SJCRH30 (cell line): Measurements from ENCODE around the gene ITPKB. TPM values are rescaled to one million over a fixed set of nuclear protein-coding genes. Genes with fewer than 3 reads are reported as not detected.

Experiments
- DNase-seq, 2 experiments: peaks; one replicate each; pipeline ENCODE4 v3.0.0-alpha.2; 2015 to 2020
- H3K27ac ChIP-seq: fragments of 250-450 bp; sonication (Bioruptor Pico); 2 replicates; pipeline ENCODE4 v1.5.1; 2020; ENCODE audit warnings: mild to moderate bottlenecking, moderate library complexity
- H3K27me3 ChIP-seq: fragments of 250-450 bp; sonication (Bioruptor Pico); 2 replicates; pipeline ENCODE4 v1.5.1; 2020; ENCODE audit warnings: mild to moderate bottlenecking, moderate library complexity
- H3K36me3 ChIP-seq: fragments of 250-450 bp; sonication (Bioruptor Pico); 2 replicates; pipeline ENCODE4 v1.5.1; 2020; ENCODE audit warnings: mild to moderate bottlenecking, moderate library complexity
- H3K4me1 ChIP-seq: fragments of 250-450 bp; sonication (Bioruptor Pico); 2 replicates; pipeline ENCODE4 v1.5.1; 2020; ENCODE audit warnings: mild to moderate bottlenecking, moderate library complexity
- H3K4me3 ChIP-seq: fragments of 250-450 bp; sonication (Bioruptor Pico); 2 replicates; pipeline ENCODE4 v1.5.1; 2020; ENCODE audit warnings: mild to moderate bottlenecking, moderate library complexity
- H3K9me3 ChIP-seq: fragments of 250-450 bp; sonication (Bioruptor Pico); replicated peaks from 2 replicates; pipeline ENCODE4 v1.5.1; 2020; ENCODE audit warnings: mild to moderate bottlenecking, moderate library complexity
- total RNA-seq: library from RNA; depleted of rRNA; stranded (reverse); fragments of >200 nt; shearing (Covaris generic); gene quantifications from 2 replicates; pipeline ENCODE4 v1.2.3, GENCODE V29; 2014; rRNA removed

Gene ITPKB
- total RNA-seq, result 22.5 and 23.2 TPM in 2 replicates

DNA sequence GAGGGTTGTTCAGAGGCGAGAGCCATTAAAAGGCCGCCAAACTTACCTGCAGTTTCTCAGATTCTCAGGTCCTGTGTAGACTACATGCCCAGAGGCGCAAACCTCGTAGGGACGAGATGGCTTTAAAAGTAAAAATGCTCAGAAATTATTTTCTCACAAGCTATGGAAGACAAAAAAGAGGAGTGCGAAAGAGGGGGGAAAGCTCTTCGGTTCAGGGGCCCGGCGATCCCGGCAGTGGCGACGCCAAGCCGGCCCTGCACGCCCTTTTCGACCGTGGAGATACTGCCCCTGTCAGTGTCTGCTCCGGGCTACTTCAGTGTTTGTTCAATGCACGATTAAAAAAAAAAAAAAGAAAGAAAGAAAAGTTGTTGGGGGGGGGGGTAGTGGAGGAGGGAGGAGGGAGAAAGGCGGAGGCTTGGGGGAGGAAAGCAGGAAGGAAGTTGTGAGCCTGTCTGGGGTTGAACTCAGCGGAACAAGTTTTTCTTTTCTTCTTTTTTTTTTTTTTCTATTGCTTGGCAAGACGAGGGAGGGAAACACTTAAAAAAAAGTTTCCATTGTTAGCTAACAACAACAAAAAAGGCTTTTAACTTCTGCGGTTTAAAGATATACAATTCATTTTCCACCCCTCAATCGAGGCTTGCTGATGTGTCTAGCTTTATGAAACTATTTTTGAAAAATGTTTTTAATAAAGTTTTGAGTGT is at the start of gene ITPKB:
ITPKB (minus strand) TSS at position 288 of the 701 bp plus-strand sequence. CDS start 1,824 bp downstream, outside the sequence.
- H3K4me3 ChIP-seq, result peak within 1 kb of the TSS; percentile 90
- DNase-seq, result peak; percentile 64 to 76
- H3K9me3 ChIP-seq, result peaks cover 11% of the 10 kb centered on the region
- peaks cover 7% of the 10 kb centered on the region; the same call in 1 of the 2 replicates for H3K4me1 ChIP-seq
- no peaks in the 10 kb centered on the region for H3K27me3 ChIP-seq
- peaks cover 25% of the 10 kb centered on the region for H3K36me3 ChIP-seq
- peak within 1 kb of the TSS; percentile 90 for H3K27ac ChIP-seq

DNA sequence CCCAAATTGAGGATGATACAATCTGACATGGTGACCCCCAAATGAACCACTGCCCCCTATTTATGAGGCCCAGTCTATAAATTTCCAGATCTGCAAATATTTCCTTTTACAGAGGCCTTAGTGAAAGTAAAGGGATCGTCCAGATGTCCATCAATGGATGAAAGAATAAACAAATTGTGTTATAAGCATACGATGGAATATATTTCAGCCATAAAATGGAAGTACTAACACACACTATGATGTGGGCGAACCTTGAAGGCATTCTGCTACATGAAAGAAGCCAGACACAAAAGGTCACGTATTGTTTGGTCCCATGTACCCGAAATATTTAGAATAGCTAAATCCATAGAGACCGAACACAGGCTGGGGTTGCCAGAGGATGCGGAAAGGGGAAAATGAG is 48.6 kb upstream of the ITPKB start:
- H3K27me3 ChIP-seq, result no peaks in the 10 kb centered on the region
- DNase-seq, result no peak
- no peak overlapping the region for H3K4me3 ChIP-seq
- no peaks in the 10 kb centered on the region for H3K36me3 ChIP-seq
- H3K4me1 ChIP-seq, result peaks cover 29% of the 10 kb centered on the region
- H3K9me3 ChIP-seq, result peaks cover 4% of the 10 kb centered on the region; the same call in 1 of the 2 replicates
- H3K27ac ChIP-seq, result no peak overlapping the region

DNA sequence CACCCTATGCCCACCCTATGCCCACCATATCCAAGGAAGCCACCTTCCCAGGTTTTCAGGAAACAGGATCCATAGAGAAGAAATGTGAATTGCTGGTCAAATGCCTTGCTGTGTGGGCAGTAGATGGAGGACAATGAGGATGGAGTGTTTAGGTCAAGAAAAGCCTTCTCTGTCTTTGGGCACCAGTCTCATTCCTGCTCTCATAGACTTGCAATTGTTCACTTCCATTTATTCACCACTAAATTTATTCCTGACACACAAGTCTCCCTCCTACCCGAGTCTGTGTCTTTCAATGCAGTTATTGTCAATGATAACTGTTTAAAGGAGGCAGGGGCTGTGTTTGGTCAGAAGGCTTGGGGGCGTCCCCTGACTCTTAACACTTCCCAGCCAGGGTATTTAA is 48.0 kb upstream of the ITPKB start:
- Histone ChIP-seq H3K36me3 (no peaks in the 10 kb centered on the region), H3K4me1 (peaks cover 35% of the 10 kb centered on the region), H3K4me3 (no peak overlapping the region), H3K9me3 (peaks cover under 1% of the 10 kb centered on the region; the same call in 1 of the 2 replicates), H3K27ac (no peak overlapping the region), H3K27me3 (no peaks in the 10 kb centered on the region)
- no peak for DNase-seq

DNA sequence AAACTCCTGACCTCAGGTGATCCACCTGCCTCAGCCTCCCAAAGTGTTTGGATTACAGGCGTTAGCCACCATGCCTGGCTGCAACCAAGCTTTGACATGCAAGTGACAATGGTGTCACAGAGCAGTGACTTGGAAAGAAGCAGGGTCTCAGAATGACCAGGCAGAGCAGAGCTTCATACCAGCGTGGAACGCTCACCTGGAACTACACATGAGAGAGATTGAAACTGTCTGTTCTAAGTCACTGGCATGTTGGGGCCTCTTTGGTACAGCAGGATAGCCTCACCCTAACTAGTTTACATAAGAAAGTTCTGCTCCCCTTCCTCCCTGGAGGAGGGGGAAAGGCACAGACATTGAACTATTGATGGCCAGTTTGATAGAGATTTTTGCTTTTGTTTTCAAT is 47.5 kb upstream of the ITPKB start:
- DNase-seq, result no peak
- Histone ChIP-seq H3K27me3 (no peaks in the 10 kb centered on the region), H3K4me1 (peaks cover 36% of the 10 kb centered on the region), H3K9me3 (no peaks in the 10 kb centered on the region), H3K4me3 (no peak overlapping the region), H3K36me3 (no peaks in the 10 kb centered on the region), H3K27ac (no peak overlapping the region)

DNA sequence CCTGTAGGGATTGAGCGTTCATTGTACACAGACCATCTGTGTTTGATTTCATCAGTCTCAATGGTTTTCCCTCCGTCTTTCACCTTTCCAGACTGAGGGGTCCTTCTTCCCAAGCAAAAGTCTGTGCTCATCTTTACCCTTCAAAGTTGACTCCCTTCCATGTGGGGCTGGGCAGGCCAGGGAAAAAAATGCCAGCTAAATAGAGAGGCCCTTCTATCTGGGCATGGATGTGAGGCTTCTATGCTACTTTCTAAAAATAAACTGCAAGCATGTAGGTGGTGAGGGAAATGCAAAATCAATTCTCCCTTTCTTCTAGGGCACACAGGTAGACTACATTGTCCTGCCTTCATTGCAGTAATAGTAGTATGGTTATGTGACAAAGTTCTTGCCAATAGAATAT is 46.7 kb upstream of the ITPKB start:
- peaks cover 36% of the 10 kb centered on the region for H3K4me1 ChIP-seq
- H3K27ac ChIP-seq, result no peak overlapping the region
- no peak overlapping the region for H3K4me3 ChIP-seq
- H3K27me3 ChIP-seq, result no peaks in the 10 kb centered on the region
- H3K9me3 ChIP-seq, result no peaks in the 10 kb centered on the region
- no peaks in the 10 kb centered on the region for H3K36me3 ChIP-seq
- DNase-seq, result no peak

DNA sequence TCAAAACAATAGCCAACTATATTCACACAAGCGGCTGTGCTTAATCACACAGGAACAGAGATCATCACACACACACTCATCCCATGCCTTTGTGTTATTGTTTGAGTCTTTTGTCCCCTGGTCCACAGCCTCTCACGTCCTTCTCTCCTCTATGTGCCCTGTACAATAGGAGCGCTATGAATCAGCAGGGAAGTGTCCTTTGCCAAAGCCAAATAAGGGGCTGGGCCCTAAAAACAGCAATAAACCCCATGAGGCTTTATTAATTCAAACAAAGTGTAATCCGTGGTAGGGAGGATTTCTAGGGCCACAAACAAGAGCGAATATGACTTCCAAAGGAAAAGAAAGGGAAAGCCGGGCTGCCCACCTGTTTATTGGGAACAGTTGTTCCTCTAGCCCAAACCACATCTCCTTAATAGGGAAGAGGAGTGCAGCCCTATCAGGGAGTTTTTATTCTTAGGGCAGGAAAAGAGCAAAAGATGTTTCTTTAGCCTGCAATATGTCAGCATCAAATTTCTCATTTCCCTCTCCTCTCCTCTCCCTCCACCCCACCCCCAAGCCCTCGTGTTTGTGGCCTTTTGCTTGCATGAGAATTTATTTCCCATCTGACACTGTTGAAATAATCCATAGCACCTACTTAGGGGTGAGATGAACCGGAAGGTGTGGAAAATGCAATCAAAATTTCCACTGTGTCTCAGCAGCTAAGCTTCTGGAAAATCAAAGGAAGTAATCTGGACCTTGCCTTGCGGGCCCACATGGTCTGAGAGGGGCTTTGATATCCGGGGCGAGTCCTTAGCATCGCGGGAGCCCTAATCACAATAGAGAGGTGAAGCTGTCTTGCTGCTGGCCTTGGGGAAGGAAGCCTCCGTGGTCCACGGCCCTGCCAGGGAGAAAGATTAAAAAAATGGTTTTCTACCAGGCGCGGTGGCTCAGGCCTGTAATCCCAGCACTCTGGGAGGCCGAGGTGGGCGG is 45.3 kb upstream of the ITPKB start:
- H3K27me3 ChIP-seq, result no peaks in the 10 kb centered on the region
- H3K4me1 ChIP-seq, result peaks cover 43% of the 10 kb centered on the region
- peak overlapping the region; percentile 100 for H3K27ac ChIP-seq
- H3K4me3 ChIP-seq, result peak overlapping the region; percentile 5
- peak; percentile 97 to 99 for DNase-seq
- no peaks in the 10 kb centered on the region for H3K36me3 ChIP-seq
- H3K9me3 ChIP-seq, result no peaks in the 10 kb centered on the region

DNA sequence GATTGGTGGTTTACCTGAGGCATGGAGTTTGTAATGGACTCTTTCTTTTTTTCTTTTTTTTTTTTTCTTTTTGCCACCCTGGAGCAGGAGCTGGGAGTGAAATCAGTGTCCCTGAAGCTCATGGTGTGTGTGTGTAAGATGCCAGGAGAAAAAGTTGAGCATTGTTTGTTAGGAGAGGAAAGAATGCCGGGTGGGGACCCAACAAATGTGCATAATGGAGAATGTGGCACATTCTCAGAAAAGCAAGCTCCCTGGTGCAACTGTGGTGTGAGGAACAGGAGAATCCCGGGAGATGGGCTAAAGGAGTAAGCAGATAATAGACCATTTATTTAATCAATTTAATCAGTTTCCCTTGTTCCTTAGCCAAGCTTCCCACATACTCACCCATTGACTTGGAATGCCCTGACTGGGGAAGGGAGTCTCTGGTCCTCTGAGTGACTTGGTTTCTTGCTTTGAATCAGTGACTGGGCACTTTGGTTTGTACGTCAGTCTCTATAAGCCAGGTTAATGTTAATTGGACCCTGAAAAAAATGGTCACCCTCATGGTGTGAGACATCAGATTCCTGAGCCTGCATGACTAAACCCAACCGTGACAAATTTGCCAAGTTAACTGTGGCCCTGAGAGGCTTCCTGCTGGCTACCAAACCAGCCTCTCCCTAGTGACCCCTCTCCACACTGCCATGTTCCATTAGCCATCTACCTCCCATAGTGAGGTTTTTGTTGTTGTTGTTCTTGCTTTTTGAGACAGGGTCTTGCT is 43.9 kb upstream of the ITPKB start:
- H3K36me3 ChIP-seq, result no peaks in the 10 kb centered on the region
- no peak overlapping the region for H3K4me3 ChIP-seq
- H3K27ac ChIP-seq, result peak overlapping the region; percentile 100
- peaks cover 50% of the 10 kb centered on the region for H3K4me1 ChIP-seq
- no peaks in the 10 kb centered on the region for H3K27me3 ChIP-seq
- peak; percentile 87 to 96 for DNase-seq
- no peaks in the 10 kb centered on the region for H3K9me3 ChIP-seq

DNA sequence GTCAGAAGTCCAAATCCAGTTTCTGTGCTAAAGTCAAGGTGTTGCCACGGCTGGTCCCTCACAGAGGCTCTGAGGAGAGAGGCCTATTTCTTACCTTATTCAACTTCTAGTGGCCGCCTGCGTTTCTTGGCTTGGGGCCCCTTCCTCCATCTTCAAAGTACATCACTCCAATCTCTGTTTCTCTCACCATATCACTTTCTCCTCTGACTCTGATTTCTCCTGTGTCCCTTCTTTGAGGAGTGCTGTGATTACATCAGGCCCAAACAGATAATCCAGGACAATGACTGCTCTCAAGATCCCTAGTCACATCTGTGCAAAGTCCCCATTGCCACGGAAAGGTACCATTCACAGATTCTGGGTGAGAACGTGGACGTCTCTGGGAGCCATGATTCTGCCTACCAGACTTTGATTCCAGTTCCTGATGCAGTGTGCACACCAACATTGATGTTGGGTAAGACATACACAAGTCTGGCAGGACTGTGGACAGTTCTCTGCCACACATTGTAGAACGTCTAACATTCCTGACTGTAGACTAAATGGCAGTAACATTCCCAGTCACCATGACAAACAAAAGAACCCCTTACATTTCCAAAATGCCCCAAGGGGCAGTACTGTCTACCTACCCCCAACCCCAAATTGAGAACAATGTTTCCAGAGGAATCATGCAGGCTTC is 43.0 kb upstream of the ITPKB start:
- DNase-seq, result no peak
- Histone ChIP-seq H3K27ac (peak overlapping the region; percentile 100), H3K4me1 (peaks cover 50% of the 10 kb centered on the region), H3K9me3 (no peaks in the 10 kb centered on the region), H3K4me3 (no peak overlapping the region), H3K27me3 (no peaks in the 10 kb centered on the region), H3K36me3 (no peaks in the 10 kb centered on the region)

DNA sequence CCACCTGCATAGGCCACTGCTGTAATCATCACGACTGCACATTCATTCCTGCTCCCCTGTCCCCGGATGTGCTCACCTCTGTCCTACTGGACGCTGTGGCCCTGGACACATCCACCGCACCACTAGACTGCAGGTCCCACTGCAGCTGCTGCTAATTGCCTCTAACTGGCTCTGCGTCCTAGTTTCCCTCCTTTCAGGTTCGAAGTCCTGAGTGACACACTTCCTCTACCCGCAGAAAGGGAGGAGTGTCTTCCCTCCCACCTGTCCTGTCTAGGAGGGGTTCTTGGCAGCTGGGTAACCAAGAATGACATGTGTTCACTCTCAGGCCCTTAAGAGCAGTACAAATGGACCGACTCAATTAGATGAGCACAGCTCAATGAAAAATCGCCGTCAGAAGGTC is 40.5 kb upstream of the ITPKB start:
- DNase-seq, result peak; percentile 66 to 76
- H3K27me3 ChIP-seq, result no peaks in the 10 kb centered on the region

DNA sequence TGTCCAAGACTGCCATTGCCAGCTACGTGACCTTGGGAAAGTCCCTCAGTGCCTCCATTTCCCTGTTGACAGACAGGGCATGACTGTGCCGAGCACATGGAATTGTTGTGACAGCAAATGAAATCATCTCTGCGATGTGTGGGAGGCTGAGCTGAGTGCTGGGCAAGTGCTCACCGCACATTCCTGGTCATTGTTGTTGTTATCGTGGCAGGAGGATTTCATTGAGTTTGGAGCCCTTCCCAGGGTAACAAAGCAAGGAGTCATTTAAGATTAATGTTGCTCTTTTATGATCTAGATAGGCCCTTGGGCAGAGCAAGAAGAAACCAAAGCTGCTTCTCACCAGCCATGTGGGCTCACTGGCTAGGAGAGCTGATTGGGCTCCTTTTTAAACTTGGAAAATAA is 39.6 kb upstream of the ITPKB start:
- no peak overlapping the region for H3K4me3 ChIP-seq
- H3K9me3 ChIP-seq, result peaks cover 8% of the 10 kb centered on the region; the same call in 1 of the 2 replicates
- no peak for DNase-seq
- H3K36me3 ChIP-seq, result no peaks in the 10 kb centered on the region
- no peaks in the 10 kb centered on the region for H3K27me3 ChIP-seq
- peaks cover 31% of the 10 kb centered on the region for H3K4me1 ChIP-seq
- no peak overlapping the region for H3K27ac ChIP-seq

More for the DNA sequence above, 40.5 kb upstream of the ITPKB start:
- Histone ChIP-seq H3K36me3 (no peaks in the 10 kb centered on the region), H3K4me3 (no peak overlapping the region), H3K27ac (peak overlapping the region; percentile 43), H3K4me1 (peaks cover 37% of the 10 kb centered on the region), H3K9me3 (peaks cover 8% of the 10 kb centered on the region; the same call in 1 of the 2 replicates)

DNA sequence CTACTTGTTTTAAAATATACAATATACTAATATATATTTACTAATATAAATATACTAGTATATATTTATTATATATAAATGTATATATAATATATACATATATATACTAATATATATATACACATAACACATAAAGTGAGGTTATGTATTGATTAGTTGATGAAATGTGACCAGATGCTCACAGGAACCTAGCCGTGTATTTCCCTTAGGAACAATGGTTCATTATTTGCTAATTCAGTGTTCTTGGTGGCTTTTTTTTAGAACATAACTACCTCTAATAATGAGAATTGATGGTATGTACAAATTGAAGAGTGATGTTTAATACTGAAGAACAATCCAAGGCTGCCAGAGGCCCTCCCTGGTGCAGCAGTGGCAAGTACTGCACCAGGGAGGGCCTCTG is 37.9 kb upstream of the ITPKB start:
- no peak overlapping the region for H3K4me3 ChIP-seq
- H3K36me3 ChIP-seq, result no peaks in the 10 kb centered on the region
- H3K27me3 ChIP-seq, result no peaks in the 10 kb centered on the region
- no peak for DNase-seq
- H3K27ac ChIP-seq, result no peak overlapping the region
- H3K4me1 ChIP-seq, result peaks cover 16% of the 10 kb centered on the region
- peaks cover 8% of the 10 kb centered on the region; the same call in 1 of the 2 replicates for H3K9me3 ChIP-seq

DNA sequence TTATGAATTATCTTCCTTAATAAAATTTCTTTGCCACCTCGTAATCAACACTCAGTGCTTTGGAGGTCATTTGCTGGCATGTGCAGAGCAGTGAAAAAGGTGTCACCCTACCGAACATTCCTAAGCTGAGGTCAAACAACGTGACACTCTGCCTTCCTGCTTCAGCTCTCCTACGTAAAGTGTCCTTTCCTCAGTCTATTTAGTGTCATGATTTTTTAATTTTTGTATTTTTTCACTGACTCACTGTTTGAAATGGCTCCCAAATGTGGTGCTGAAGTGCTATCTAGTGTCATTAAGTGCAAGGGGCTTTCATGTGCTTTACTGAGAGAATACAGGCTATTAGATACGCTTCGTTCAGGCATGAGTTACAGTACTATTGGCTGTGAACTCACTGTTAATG is 37.0 kb upstream of the ITPKB start:
- H3K9me3 ChIP-seq, result peaks cover 8% of the 10 kb centered on the region; the same call in 1 of the 2 replicates
- no peak for DNase-seq
- H3K4me1 ChIP-seq, result peaks cover 16% of the 10 kb centered on the region
- H3K36me3 ChIP-seq, result no peaks in the 10 kb centered on the region
- H3K27ac ChIP-seq, result no peak overlapping the region
- no peaks in the 10 kb centered on the region for H3K27me3 ChIP-seq
- H3K4me3 ChIP-seq, result no peak overlapping the region

DNA sequence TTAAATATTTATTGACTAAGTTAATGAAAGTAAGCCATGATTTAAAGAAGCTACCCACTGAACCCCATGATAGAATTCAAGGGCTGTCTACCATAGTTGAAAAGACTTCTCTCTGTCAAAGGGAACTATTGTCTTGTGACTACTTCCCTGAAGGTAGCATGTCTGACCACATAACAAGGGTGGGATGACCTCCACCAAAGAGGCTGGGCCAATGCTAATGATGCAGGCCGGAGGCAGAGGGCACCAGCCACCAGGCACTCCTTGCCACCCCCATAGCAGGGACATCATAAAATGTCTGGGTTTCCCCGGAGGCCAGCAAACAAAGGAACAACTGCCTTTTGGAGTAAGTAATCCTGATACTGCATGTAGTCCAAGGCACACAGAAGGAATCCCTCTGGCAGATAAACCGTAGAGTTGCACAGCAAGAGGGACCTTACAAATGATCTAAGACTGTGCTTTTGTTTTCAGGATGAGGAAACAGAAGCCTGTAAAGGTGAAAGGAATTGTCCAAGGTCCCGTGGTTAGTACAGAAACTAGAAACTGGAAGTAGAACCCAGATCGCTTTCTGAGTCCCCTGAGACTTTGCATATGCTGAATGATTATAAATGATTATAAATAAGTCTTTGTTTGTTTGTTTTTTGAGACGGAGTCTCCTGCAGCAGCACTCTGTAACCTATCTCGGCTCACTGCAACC is 33.5 kb upstream of the ITPKB start:
- Histone ChIP-seq H3K27me3 (no peaks in the 10 kb centered on the region), H3K4me3 (no peak overlapping the region), H3K4me1 (0 out of 2 replicates have a peak, but pooled peaks cover 2% of the 10 kb centered on the region), H3K9me3 (peaks cover 8% of the 10 kb centered on the region; the same call in 1 of the 2 replicates), H3K36me3 (no peaks in the 10 kb centered on the region), H3K27ac (no peak overlapping the region)
- no peak for DNase-seq
